HEK293 (cell line): ENCODE data around the gene FERMT3.

Experiments
- CTCF ChIA-PET: fragments of 350-600 bp; formaldehyde crosslinking; extraction: SDS; loops from one replicate; lab custom pipeline; 2021; ENCODE audit warnings: antibody characterized with exemption; lab: Yijun Ruan, JAX
- POLR2A ChIA-PET: fragments of 300-600 bp; formaldehyde crosslinking; extraction: SDS; loops from one replicate; lab custom pipeline; 2020; ENCODE audit warnings: antibody characterized with exemption, inconsistent platforms; lab: Yijun Ruan, JAX
- H3K27ac ChIP-seq: fragments of 200-500 bp; sonication (Bioruptor generic); 2 replicates; pipeline ENCODE4 v1.5.1; 2014; ENCODE audit warnings: low read depth, low read length, control low read depth, inconsistent platforms; ENCODE audit errors: extremely low read depth
- H3K36me3 ChIP-seq, 2 experiments: fragments of 200-500 bp in 1 of 2; sonication (Bioruptor generic) in 1 of 2; 1 replicate in 1 of 2; 2 replicates in 1 of 2; pipeline ENCODE4 v1.5.1; 2014 to 2017; ENCODE audit warnings: inconsistent platforms in 2 of 2, low read length in 2 of 2; ENCODE audit not compliant: control insufficient read depth in 2 of 2, insufficient read depth in 1 of 2
- H3K4me1 ChIP-seq: fragments of 200-500 bp; sonication (Bioruptor generic); 2 replicates; pipeline ENCODE4 v1.5.1; 2014; ENCODE audit warnings: mild to moderate bottlenecking, low read length, inconsistent platforms; ENCODE audit not compliant: control insufficient read depth, insufficient read depth
- H3K4me3 ChIP-seq: 2 replicates; pipeline ENCODE4 v1.5.1; 2011; ENCODE audit warnings: low read depth, mild to moderate bottlenecking, control low read depth, low read length, moderate library complexity
- H3K9me3 ChIP-seq: fragments of 200-500 bp; sonication (Bioruptor generic); 2 replicates; pipeline ENCODE4 v1.5.1; 2014; ENCODE audit warnings: low read depth, low read length, inconsistent platforms; ENCODE audit not compliant: control insufficient read depth, insufficient read depth
- BCL6B ChIP-seq: fragments of 450-650 bp; formaldehyde crosslinking; IDR thresholded peaks from 2 replicates; pipeline ENCODE4 v1.5.1; 2017; ENCODE audit warnings: missing biosample characterization, missing genetic modification characterization
- IKZF3 ChIP-seq: fragments of 450-650 bp; IDR thresholded peaks from 2 replicates; pipeline ENCODE4 v1.5.0; 2018; ENCODE audit warnings: missing biosample characterization, mild to moderate bottlenecking, missing genetic modification characterization, moderate library complexity
- KLF1 ChIP-seq: fragments of 450-650 bp; formaldehyde crosslinking; IDR thresholded peaks from 2 replicates; pipeline ENCODE4 v1.5.1; 2016; ENCODE audit warnings: missing biosample characterization, missing genetic modification characterization
- SCRT1 ChIP-seq: fragments of 450-650 bp; formaldehyde crosslinking; IDR thresholded peaks from 2 replicates; pipeline ENCODE4 v1.5.1; 2016; ENCODE audit warnings: missing biosample characterization, missing genetic modification characterization, borderline replicate concordance
- ZFP69B ChIP-seq: fragments of 450-650 bp; formaldehyde crosslinking; IDR thresholded peaks from 2 replicates; pipeline ENCODE4 v1.5.1; 2016; ENCODE audit warnings: missing biosample characterization, missing genetic modification characterization
- ZIC2 ChIP-seq: fragments of 450-650 bp; formaldehyde crosslinking; IDR thresholded peaks from 2 replicates; pipeline ENCODE4 v1.5.1; 2016; ENCODE audit warnings: missing biosample characterization, missing genetic modification characterization
- ZNF10 ChIP-seq: fragments of 450-650 bp; formaldehyde crosslinking; IDR thresholded peaks from 2 replicates; pipeline ENCODE4 v1.5.1; 2017; ENCODE audit warnings: missing biosample characterization, missing genetic modification characterization
- ZNF174 ChIP-seq: fragments of 450-650 bp; formaldehyde crosslinking; IDR thresholded peaks from 2 replicates; pipeline ENCODE4 v1.5.0; 2017; ENCODE audit warnings: missing biosample characterization, mild to moderate bottlenecking, missing genetic modification characterization
- ZNF202 ChIP-seq: fragments of 450-650 bp; formaldehyde crosslinking; IDR thresholded peaks from 2 replicates; pipeline ENCODE4 v1.5.1; 2016; ENCODE audit warnings: missing biosample characterization, missing genetic modification characterization, borderline replicate concordance
- ZNF211 ChIP-seq: fragments of 450-650 bp; formaldehyde crosslinking; IDR thresholded peaks from 2 replicates; pipeline ENCODE4 v1.5.1; 2016; ENCODE audit warnings: low read depth, missing biosample characterization, missing genetic modification characterization
- ZNF311 ChIP-seq: fragments of 450-650 bp; formaldehyde crosslinking; IDR thresholded peaks from 2 replicates; pipeline ENCODE4 v1.5.1; 2017; ENCODE audit warnings: missing biosample characterization, missing genetic modification characterization, borderline replicate concordance
- ZNF335 ChIP-seq: fragments of 450-650 bp; formaldehyde crosslinking; conservative IDR thresholded peaks from 2 replicates; pipeline ENCODE4 v1.5.1; 2016; ENCODE audit warnings: missing biosample characterization, missing genetic modification characterization
- ZNF433 ChIP-seq: fragments of 450-650 bp; formaldehyde crosslinking; IDR thresholded peaks from 2 replicates; pipeline ENCODE4 v1.5.1; 2016; ENCODE audit warnings: missing biosample characterization, missing genetic modification characterization, low read depth
- ZNF514 ChIP-seq: fragments of 450-650 bp; formaldehyde crosslinking; IDR thresholded peaks from 2 replicates; pipeline ENCODE4 v1.5.1; 2016; ENCODE audit warnings: missing biosample characterization, missing genetic modification characterization
- ZNF530 ChIP-seq: fragments of 450-650 bp; formaldehyde crosslinking; IDR thresholded peaks from 2 replicates; pipeline ENCODE4 v1.5.1; 2016; ENCODE audit warnings: low read depth, missing biosample characterization, missing genetic modification characterization
- ZNF555 ChIP-seq: fragments of 450-650 bp; formaldehyde crosslinking; conservative IDR thresholded peaks from 2 replicates; pipeline ENCODE4 v1.5.1; 2017; ENCODE audit warnings: missing biosample characterization, mild to moderate bottlenecking, missing genetic modification characterization, inconsistent platforms
- ZNF561 ChIP-seq: fragments of 450-650 bp; IDR thresholded peaks from 2 replicates; pipeline ENCODE4 v1.5.1; 2018; ENCODE audit warnings: missing biosample characterization, missing genetic modification characterization, borderline replicate concordance
- ZNF600 ChIP-seq: fragments of 450-650 bp; formaldehyde crosslinking; IDR thresholded peaks from 2 replicates; pipeline ENCODE4 v1.5.1; 2016; ENCODE audit warnings: missing biosample characterization, missing genetic modification characterization
- TF ChIP-seq, protein P1 (sequence below): fragments of 450-650 bp; formaldehyde crosslinking; IDR thresholded peaks from 2 replicates; pipeline ENCODE4 v1.5.1; 2017; ENCODE audit warnings: missing biosample characterization, missing genetic modification characterization
- TF ChIP-seq, protein P2 (sequence below): fragments of 450-650 bp; formaldehyde crosslinking; IDR thresholded peaks from 2 replicates; pipeline ENCODE4 v1.5.0; 2017; ENCODE audit warnings: missing biosample characterization, missing genetic modification characterization, borderline replicate concordance

The FERMT3 gene

GRCh38 chr11:64254326-64254725 lies 47.8 kb downstream of the FERMT3 start:
- TF ChIP-seq ZFP69B (tag by site-specific recombination) (no peak), IKZF3 (no peak), ZNF10 (tag by site-specific recombination) (no peak), ZNF211 (tag by site-specific recombination) (no peak), BCL6B (tag by site-specific recombination) (no peak), ZNF174 (tag by site-specific recombination) (no peak), ZNF335 (tag by site-specific recombination) (no peak), SCRT1 (tag by site-specific recombination) (no peak), ZNF561 (no peak), ZNF530 (no peak), ZNF311 (tag by site-specific recombination) (no peak), ZNF514 (no peak), ZIC2 (tag by site-specific recombination) (no peak), ZNF202 (tag by site-specific recombination) (no peak), ZNF600 (tag by site-specific recombination) (no peak), ZNF555 (tag by site-specific recombination) (no peak), KLF1 (tag by site-specific recombination) (no peak), ZNF433 (no peak)
- TF ChIP-seq, protein P1, sequence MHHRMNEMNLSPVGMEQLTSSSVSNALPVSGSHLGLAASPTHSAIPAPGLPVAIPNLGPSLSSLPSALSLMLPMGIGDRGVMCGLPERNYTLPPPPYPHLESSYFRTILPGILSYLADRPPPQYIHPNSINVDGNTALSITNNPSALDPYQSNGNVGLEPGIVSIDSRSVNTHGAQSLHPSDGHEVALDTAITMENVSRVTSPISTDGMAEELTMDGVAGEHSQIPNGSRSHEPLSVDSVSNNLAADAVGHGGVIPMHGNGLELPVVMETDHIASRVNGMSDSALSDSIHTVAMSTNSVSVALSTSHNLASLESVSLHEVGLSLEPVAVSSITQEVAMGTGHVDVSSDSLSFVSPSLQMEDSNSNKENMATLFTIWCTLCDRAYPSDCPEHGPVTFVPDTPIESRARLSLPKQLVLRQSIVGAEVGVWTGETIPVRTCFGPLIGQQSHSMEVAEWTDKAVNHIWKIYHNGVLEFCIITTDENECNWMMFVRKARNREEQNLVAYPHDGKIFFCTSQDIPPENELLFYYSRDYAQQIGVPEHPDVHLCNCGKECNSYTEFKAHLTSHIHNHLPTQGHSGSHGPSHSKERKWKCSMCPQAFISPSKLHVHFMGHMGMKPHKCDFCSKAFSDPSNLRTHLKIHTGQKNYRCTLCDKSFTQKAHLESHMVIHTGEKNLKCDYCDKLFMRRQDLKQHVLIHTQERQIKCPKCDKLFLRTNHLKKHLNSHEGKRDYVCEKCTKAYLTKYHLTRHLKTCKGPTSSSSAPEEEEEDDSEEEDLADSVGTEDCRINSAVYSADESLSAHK (tag by site-specific recombination) = no peak
- TF ChIP-seq, protein P2, sequence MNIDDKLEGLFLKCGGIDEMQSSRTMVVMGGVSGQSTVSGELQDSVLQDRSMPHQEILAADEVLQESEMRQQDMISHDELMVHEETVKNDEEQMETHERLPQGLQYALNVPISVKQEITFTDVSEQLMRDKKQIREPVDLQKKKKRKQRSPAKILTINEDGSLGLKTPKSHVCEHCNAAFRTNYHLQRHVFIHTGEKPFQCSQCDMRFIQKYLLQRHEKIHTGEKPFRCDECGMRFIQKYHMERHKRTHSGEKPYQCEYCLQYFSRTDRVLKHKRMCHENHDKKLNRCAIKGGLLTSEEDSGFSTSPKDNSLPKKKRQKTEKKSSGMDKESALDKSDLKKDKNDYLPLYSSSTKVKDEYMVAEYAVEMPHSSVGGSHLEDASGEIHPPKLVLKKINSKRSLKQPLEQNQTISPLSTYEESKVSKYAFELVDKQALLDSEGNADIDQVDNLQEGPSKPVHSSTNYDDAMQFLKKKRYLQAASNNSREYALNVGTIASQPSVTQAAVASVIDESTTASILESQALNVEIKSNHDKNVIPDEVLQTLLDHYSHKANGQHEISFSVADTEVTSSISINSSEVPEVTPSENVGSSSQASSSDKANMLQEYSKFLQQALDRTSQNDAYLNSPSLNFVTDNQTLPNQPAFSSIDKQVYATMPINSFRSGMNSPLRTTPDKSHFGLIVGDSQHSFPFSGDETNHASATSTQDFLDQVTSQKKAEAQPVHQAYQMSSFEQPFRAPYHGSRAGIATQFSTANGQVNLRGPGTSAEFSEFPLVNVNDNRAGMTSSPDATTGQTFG = no peak
- CTCF ChIA-PET = interaction anchor here (1.9 kb wide), 1 partner anchor 8 kb away, joined by 5 read pairs; the partner anchor contains the start of gene PPP1R14B
- H3K4me1 ChIP-seq = peaks cover 10% of the 10 kb centered on the region
- peaks cover 0 to 41% of the 10 kb centered on the region in 2 experiments; a peak in 2 of 3 replicates for H3K36me3 ChIP-seq
- H3K4me3 ChIP-seq = no peak overlapping the region
- no peak overlapping the region for H3K27ac ChIP-seq
- H3K9me3 ChIP-seq = no peaks in the 10 kb centered on the region
- POLR2A ChIA-PET = interaction anchor here (1.0 to 1.6 kb wide), 4 partner anchors 13 to 69 kb away, joined by 3 to 4 read pairs (median 3); partner anchors contain the start of genes FKBP2 and STIP1
